T-helper 2 cell (primary cell): ENCODE measurements around the gene ITGAL.

Source experiments
- DNase-seq, 5 experiments: peaks; one replicate each; pipeline versions ENCODE4 v3.0.0 to v3.0.0-alpha.2; 2012 to 2022

Gene ITGAL

GRCh38 chr16:30546115-30546514 is 73.6 kb downstream of the ITGAL start:
- DNase-seq = no peak

- no peak for DNase-seq
These were observed 76.1 kb downstream of the ITGAL start for GRCh38 chr16:30548416-30549253.

DNA sequence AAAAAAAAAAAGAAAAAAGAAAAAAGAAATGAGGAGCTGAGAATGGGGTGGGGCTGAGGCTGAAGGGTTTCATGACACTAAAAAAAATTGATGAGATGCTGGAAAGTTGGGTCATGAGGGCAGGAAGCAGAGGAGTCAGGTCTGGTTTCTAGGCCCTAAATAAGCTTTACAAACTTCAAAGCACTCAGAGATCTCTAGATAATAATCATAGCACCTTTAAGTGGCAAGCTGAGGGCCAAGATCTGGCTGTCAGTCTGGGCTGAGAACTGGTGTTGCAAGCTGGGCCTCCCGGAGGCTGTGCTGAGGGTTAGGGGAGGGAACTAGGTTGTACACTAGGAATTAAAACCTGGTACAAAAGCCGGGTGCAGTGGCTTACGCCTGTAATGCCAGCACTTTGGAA is 79.2 kb downstream of the ITGAL start:
- DNase-seq = peak in 4 of 5 experiments; percentile 53 to 94 (median 78)

DNA sequence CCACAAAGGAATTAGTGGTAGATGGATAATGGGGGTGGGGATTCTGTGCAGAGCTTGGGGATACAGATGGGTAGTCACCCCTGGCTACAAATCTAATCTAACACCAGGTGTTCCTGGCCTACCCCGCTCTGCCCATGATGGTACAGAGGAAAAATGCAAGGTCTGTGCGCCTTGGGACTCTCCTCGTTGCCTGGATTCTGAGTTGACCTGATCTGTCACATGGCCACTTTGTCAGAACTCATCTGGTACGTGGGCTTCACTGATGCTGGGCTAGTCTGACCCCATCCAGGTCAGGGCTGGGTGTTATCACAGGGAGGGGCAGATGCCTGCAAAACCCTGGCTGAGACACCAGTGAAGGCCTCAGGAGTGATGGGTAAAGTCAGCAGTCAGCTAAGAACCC is 80.4 kb downstream of the ITGAL start:
- DNase-seq = no peak

DNA sequence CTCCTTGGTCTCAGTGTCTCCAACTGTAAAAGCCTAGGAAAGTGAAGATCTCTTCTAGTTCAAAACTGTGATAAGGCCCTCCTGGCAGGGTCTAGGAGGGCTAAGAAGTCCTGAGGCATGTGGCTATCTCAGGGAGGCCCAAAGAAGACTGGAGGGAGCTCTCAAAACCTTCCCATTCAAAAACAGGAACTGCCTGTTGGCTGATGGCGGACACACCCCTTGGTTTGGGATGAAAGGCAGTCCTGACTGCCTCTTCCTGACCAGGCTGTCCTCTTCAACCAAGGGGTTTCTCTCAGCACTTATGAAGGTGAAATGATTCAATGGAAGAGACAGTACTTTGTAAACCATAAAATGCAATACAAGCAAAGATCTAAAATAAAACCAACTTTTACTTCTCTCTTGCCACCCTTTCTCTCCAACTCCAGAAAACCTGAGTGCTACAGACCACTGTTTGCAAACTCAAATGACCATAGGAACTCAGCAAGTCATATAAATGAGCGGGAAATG is 80.9 kb downstream of the ITGAL start:
- DNase-seq = no peak

DNA sequence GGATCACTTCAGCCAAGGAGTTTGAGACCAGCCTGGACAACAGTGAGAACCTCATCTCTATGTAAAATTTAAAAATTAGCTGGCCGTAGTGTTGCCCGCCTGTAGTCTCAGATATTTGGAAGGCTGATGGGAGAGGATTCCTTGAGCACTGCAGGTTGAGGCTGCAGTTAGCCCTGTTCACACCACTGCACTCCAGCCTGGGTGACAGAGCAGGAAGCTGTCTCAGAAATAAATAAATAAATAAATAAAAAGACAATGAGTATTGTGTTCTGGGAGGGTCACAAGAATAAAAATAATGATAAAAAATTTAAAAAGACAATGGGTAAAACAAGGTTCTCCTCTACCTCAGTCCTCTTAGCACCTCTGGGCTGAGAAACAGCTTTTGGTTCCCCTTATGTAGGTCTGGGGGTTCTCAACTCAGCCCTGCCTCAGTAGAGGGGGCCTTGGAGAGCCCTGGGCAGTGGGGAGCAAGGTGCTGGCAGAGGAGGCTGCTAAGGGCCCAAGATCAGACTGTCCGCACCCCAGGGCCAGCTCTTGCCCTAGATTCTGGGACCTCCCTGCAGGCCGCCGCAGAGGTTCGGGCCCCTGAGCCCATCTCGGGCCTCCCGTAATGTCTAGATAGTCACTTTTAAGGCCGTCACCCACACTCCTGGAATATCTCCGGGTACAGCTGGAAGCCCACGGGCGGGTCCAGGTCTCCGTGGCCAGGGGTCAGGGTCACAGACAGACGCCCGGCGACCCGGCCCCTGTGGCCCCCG is 82.2 kb downstream of the ITGAL start:
- DNase-seq = no peak

DNA sequence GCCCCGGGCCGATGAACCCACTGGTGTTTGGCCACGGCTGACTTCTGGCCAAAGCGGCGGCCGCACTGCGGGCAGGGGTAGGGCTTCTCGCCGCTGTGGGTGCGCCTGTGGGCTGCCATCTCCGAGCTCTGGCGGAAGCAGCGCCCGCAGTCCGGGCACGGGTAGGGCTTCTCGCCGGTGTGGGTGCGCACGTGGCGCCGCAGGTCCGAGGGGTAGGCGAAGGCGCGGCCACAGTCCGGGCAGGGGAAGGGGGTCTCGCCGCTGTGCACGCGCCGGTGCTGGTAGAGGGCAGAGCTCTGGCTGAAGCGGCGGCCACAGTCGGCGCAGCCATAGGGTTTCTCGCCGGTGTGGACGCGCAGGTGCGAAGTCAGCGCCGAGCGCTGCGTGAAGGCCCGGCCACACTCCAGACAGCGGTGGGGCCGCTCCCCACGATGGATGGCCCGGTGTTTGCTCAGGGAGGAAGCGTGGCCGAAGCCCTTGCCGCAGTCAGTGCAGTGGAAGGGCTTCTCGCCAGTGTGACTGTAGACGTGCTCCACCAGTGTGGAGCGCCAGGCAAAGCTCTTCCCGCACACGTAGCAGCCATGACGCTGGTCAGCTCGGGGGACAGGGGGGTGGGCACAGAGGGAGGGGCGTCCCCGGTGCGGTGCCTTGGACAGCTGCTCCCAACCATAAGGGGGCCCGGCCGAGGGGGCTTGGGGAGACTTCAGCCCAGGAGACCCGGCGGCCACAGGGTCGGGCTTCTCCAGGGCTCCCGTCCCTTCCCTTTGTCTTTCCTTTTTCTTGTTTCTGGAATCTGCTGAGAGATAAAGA is 83.0 kb downstream of the ITGAL start:
- DNase-seq = no peak

- DNase-seq = no peak
These were observed 83.6 kb downstream of the ITGAL start for GRCh38 chr16:30556125-30556473.

DNA sequence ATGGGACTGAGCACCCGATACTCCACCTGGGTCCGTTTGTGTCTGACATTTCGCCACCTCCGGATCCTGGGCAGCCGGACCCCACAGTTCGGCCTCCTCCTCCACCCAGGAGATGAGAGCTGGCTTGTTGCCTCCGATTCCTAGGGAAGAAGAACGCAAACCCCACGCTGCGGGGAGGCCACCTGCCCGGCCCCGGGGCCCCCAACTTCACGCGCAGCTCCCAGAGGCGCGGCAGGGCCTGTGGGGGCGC is 85.1 kb downstream of the ITGAL start:
- no peak for DNase-seq

DNA sequence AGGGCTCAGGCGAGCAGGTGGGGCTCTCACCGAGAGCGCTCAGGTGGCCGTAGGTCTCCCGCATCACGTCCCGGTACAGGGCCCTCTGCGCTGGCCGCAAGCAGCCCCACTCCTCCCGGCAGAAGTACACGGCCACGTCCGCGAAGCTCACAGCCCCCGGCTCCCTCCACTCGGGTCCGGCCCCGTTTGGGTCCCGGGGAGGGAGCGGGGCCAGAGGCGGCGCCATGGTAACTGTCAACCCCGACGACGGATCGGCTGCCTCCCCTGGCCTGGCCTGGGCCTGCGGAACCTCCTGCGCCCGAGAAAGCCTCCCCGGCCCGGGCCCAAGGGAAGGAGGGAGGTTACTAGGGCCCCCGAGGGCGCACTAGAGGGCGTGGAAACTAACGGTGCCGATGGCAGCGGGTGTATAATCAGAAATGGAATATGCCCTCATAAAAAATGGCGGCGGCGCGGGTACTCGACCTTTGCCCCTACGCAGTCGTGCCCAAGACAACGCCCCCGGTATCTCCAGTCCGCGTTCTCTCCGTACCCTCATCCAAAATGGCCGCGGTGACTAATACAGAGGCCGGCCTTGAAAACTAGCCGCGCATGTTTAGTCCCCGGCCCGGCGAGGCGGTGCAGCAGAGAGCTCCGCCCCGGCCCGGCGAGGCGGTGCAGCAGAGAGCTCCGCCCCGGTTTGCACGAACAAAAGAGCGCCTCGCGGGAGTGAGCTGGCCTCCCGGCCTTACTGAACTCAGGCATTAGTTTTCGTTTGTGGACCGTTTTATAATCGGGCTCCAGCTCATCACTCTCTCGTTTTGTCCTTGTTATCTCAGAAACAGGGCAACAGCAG is 85.6 kb downstream of the ITGAL start, which contains the start of gene ZNF764:
ZNF764 (minus strand) TSS at position 418 of the 832 bp plus-strand sequence; CDS start at position 226, 192 bp downstream.
- peak; percentile 85 to 99 (median 95) for DNase-seq

DNA sequence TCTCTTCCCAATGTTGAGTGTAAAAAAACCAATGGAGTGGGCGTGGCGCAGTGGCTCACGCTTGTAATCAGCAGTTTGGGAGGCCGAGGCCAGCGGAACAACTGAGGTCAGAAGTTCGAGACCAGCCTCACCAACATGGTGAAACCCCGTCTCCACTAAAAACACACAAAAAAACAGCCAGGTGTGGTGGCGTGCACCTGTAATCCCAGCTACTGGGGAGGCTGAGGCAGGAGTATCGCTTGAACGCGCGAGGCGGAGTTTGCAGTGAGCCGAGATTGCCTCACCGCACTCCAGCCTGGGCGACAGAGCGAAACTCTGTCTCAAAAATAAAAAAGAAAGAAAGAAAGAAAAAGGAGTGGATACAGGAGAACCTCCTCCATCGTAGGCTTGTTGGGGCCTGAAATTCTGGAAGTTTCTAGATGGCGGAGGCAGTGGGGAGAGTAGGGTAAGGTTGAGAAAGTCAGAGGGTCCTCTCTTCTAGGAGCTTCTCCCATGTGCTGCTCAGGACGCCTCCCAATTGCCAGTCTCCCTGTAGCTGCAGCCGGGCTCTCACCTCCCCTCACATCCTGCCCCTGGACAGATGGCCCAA is 86.3 kb downstream of the ITGAL start:
- no peak for DNase-seq

DNA sequence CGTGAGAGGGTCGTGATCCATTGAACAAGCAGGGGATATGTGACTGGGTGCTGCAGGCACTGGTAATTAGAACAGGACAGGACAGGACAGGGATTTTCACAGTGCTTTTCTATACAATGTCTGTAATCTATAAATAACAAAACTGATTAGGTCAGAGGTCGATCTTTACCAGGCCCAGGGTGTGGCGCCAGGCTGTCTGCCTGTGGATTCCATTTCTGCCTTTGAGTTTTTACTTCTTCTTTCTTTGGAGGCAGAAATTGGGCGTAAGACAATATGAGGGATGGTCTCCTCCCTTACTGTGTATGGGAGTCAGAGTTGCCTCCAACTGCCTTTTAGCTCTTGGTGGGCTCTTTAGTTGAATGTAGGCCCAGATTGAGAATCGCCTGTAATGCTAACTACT is 87.1 kb downstream of the ITGAL start:
- no peak for DNase-seq

- peak in 1 of 5 experiments; percentile 31 for DNase-seq
These were observed 88.7 kb downstream of the ITGAL start for GRCh38 chr16:30561089-30561816.

DNA sequence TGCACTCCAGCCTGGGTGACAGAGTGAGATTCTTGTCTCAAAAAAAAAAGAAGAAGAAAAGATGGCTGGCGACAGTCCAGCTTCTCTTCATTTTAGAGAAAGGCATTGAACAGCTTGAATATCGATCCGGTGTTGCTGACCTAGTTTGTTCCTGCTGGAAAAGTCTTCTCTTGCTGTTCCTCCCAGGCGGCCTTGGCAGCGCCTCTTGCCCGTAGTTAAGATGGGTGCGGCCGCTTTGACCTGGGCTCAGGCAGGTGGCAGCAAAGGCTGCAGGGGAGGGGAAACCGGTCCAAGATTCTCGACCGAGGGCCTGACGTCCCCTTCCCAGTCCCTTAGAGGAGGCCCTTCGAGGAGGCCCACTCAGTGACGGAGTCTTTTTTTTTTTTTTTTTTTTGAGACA is 89.5 kb downstream of the ITGAL start:
- DNase-seq = no peak

DNA sequence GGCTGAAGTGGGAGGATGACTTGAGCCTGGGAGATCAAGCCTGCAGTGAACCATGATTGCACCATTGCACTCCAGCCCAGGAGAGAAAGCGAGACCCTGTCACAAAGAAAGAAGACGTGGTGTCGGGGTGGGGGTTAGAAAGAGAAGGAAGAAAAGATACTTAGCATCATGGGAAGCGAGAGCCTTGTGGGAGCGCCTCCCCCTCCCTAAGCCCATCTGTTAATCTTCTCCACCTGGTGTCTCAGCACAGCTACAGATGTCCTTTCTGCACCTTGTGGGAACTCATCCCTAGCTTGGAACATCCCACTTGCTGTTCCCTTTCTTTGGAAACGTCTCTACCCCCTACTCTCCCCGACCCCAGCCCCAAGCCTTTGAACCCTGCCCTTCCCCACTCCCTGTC is 93.0 kb downstream of the ITGAL start:
- DNase-seq = no peak

- DNase-seq = no peak
These were observed 93.4 kb downstream of the ITGAL start for GRCh38 chr16:30565984-30566383.

DNA sequence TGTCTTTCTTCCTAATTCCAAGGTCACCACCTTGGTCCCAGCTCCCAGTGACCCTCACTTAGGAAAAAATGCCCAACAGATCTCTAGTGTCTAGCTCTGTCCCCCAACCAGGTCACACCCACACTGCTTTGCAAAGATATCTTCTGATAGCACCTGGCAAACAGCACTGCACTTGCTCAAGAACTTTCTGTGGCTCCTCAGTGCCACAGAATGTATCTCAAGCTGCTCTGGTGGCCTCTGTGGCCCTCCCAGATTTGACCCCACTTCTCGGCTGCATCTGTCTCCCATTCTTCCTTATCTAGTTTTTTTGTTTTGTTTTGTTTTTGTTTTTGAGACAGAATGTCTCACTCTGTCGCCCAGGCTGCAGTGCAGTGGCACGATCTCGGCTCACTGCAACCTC is 94.0 kb downstream of the ITGAL start:
- no peak for DNase-seq

DNA sequence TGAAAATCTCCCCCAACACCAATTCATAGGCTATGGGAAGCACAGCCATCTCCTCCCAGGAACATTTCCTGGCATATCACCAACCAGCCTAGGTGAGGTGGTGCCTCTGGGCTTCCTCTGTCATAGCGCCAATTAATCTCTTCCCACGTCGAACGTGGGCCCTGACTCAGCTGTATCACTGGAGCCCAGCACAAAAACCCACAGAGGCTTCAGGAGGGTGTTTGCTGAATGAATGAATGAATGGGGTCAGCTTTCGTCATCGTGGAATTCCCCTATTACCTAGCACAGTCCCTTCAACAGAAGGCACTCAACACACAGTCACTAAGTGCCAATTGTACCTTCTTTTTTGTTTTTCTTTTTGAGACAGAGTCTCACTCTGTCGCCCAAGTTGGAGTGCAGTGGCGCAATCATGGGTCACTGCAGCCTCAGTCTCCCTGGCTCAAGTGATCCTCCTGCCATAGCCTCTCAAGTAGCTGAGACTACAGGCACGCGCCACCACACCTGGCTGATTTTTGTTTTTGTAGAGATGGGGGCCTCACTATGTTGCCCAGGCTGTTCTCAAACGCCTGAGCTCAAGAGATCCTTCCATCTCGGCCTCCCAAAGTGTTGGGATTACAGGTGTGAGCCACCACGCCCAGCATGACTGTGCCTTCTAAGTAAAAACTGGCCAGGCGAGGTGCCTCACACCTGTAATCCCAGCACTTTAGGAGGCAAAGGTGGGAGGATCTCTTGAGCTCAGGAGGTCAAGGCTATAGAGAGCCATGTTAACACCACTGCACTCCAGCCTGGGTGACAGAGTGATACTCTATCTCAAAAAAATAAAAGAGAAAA is 94.8 kb downstream of the ITGAL start:
- peak in 4 of 5 experiments; percentile 30 to 84 (median 59) for DNase-seq

- DNase-seq = peak in 2 of 5 experiments; percentile 55 to 92
These were observed 95.6 kb downstream of the ITGAL start for GRCh38 chr16:30567991-30568638.

DNA sequence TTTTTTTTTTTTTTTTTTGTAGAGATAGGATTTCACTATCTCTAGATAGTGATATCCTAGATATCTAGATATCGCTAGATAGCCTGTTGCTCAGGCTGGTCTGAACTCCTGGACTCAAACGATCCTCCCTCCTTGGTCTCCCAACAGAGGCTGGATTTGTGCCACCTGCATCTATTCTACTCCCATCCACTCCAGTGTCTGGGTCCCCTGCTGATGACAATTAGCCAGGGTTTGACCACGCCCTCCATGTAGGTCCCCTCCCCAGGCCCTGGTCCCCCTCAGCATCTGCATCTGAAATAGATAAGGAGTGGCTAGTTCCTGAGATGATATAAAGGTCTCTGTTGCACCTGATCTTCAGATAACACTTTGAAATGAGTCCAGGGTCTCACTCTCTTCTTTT is 96.7 kb downstream of the ITGAL start:
- no peak for DNase-seq
